A204.1 (cell line): Measurements from ENCODE around the gene SDCBP2.
"Not testable (repeated sequence)": the region's sequence is repeated elsewhere in the genome, so short reads cannot be mapped to it uniquely, and the experiment has no call there.

Experiments
- FAIRE-seq: peaks from 2 replicates; lab custom pipeline; 2012; peaks lifted over from hg19 to GRCh38; lab: Jason Lieb, UNC

SDCBP2 gene

DNA sequence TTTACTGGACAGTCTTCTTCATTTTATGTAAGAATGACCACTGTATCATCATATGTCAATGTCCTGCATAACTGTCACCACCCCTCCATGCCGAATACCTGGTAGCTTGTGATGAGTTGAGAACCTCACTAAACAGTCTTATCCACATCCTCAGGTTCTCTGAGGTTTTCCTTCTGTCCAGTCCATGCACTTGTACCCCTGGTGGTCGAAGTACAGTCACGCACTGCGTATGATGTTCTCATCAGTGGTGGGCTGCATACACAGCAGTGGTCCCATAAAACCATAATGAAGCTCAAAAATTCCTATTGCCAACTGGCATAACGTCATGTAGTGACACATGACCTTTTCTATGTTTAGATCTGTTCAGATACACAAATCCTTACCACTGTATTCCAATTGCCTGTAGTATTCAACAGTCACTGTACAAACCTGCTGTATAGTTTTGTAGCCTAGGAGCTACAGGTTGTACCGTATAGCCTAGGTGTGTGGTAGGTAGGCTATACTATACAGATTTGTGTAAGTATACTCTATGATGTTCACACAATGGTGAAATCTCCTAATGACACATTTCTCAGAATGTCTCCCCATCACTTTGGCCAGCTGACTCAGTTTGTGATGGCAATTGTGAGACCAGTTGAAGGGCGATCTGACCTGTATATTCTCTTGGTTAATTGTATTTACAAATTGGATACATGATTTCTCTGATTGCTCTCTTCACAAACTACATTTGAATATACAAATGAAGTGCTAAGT lies 31.3 kb upstream of the SDCBP2 start:
- FAIRE-seq, result no peak

DNA sequence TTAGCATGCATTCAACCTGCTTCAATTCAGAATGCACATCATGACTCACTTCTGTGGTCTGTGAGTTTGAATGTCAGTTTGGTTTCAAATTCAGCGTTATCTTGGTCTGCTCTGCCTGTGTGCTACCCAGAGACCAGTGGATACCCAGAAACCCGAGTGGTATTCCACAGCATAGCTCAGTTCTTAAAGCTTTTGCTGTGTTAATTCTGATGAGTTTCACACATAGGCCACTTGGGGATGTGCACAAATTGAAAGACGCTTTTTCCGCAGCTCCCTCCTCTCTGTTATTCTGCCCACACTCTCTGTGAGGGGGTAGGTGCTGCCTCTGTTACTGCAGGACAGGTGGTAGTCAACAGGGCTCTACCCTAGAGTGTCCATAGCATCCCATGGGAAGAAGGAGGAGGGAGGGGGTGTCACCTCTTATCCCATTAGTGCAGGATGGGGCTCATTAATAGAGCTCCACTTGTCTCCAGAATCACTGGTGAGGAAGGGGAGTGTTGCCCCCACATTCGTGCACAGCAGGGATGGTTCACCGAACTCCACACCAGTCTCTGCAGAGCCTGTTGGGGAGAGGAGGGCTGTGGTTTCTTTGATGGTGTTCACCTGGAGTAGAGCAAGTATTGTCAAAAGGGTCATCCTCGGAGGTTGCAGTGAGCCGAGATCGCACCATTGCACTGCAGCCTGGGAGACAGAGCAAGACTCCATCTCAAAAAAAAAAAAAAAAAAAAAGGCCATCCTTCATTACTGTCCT lies 29.2 kb upstream of the SDCBP2 start:
- no peak for FAIRE-seq

DNA sequence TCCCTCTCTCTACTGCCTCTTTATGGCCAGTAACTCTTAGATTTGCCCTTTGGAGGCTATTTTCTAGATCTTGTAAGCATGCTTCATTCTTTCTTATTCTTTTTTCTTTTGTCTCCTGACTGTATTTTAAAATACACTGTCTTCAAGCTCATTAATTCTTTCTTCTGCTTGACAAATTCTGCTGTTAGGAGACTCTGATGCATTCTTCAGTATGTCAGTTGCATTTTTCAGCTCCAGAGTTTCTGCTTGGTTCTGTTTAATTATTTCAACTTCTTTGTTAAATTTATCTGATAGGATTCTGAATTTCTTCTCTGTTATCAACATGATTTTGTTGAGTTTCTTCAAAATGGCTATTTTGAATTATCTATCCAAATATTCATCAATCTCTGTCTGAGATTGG lies 25.0 kb upstream of the SDCBP2 start:
- no peak for FAIRE-seq

DNA sequence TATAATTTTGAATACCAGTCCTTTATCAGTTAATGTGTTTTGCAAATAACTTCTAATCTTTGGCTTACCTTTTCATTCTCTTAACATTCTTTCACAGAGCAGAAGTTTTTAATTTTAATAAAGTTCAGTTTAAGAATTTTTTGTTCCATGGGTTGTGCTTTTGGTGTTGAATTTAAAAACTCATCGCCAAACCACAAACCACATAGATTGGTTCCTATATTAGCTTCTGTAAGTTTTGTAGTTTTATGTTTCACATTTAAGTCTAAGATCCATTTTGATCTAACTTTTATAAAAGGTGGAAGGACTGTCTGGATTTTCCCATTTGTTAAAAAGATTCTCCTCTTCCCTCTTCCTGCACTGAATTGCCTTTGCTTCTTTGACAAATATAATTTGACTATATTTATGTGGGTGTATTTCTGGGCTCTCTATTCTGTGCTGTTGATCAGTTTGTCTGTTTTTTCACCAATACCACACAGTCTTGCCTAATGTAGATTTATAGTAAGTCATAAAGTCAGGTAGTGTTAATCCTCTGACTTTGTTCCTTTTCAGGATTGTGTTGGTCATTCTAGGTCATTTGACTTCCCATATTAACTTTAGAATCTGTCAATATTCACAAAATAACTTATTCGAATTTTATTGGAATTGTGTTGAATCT lies 17.5 kb upstream of the SDCBP2 start:
- FAIRE-seq, result no peak

DNA sequence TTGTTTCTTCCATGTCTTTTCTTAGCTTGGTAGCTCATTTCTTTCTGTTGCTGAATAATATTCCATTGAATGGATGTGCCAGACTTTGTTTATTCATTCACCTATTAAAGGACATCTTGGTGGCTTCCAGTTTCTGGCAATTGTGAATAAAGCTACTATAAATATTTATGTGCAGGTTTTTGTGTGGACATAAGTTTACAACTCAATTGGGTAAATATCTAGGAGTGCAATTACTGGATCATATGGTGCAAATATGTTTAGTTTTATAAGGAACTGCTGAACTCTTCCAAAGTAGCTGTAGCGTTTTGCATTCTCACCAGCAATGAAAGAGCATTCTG lies 16.8 kb upstream of the SDCBP2 start:
- FAIRE-seq, result no peak

DNA sequence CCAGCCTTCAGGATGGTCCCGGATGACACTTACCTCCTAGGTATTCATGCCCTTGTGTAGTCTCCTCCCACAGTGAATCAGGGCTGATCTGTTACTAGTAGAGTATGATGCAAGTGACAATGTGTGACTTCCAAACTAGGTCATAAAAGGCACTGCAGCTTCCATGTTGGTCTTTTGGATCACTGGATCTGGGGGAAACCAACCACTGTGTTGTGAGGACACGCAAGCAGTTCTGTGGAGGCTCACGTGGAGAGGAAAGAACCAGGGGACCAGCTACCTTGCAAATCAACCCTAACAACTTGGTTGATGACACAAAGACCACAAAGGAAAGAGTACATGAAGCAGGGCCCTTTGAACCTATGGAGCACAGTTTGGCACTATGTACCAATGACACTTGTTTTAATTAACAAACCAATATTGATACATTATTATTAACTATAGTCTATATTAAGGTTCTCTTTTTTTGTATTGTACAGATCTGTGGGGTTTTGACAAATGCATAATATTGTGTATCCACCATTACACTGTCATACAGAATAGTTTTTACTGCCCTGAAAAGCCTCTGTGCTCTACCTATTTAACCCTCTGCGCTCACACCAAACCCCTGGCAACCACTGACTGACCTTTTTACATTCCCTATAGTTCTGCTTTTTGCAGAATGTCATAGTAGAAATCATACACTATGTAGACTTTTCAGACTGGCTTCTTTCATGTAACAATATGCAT lies 16.3 kb upstream of the SDCBP2 start:
- FAIRE-seq, result no peak

DNA sequence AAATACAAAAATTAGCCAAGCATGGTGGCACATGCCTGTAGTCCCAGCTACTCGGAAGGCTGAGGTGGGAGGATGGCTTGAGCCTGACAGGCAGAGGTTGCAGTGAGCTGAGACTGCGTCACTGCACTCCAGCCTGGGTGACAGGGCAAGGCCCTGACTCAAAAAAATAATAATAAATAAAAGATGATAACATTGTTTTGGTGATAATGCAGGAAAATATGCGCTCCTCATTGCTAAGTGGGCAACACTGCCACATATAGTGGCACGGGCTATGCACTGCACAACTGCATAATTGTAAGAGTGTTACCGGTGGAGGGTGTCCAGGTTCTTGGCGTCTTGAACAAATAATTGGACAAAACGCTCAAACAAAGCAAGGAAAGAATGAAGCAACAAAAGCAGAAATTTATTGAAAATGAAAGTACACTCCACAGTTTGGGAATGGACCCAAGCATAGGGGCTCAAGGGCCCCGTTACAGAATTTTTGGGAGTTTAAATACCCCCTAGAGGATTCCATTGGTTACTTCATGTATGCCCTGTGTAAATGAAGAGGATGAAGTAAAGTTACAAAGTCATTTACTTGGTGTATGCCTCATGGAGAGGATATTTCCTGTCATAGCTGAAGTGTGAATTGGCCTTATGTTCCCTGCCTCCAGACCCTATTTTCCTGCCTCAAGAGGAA lies 14.6 kb upstream of the SDCBP2 start:
- not testable (repeated sequence) for FAIRE-seq

DNA sequence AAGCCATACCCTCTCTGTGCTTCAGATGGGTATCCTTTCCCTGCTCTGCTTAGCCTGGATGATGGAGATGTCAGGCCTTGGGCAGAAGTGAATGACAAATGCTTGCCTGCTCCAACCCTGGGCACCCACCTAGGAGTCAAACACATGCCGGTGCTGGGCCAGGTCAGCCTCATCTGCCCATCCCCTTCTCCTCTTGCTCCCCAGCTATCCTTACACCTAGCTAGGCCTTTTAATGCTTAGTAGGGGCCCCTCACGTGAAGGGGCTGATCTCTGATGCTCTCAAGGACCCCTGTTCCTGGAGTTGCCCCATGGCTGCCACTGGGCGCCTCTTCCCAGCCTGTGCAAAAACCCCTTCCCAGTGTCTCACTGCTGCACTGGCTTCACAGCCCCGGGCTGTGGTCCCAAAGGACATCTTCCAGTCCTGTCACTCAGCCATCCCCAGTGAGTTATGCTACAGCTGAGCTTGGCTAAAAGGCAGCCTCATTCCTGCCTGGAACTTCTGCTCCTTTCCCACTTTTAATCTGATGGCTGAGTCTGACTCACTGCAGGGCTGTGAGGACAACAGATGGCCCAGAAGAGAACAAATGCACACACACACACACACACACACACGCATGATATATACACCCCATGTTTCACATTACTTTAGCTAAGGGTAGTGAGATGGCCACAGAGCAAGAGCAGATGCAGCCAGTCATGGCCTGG lies 12.8 kb upstream of the SDCBP2 start:
- FAIRE-seq, result no peak

DNA sequence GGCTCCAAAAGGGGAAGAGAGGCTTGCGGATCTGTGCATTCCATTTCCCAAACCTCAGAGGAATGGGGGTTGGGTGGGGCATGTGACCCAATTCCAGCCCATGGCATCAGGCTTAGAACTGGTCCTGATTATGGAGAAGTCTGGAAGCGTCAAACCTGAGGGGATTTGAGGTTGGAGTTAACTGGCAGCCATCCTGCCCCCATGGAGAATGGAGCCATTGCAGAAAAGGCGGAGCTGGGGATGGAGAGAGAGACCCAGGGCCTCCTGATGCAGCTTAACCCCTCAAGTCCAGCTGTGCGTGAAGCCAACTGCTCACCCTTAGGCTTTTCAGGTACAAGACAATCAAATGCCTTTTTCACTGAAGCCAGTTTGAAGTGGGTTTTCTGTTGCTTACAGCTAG lies 9.9 kb upstream of the SDCBP2 start:
- FAIRE-seq, result no peak

DNA sequence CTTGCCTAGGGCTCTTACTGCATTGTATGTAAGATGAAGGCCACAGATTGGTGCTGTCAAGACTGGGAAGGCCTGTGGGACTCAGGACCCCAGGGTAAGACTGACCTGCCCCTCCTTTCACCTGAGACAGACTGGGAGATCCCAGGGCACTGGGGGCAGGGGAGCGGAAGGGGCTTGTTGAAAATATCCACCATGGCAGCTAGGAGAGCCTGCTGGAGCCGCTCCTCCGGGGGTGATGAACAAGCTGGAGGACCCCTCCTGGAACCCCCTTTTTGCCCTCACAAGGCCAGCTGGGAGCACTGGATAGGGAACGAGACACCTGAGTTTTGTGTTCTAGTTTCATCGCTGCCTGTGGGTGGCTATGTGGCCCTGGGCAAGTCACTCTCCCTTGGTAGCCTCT lies 9.2 kb upstream of the SDCBP2 start:
- FAIRE-seq, result no peak

DNA sequence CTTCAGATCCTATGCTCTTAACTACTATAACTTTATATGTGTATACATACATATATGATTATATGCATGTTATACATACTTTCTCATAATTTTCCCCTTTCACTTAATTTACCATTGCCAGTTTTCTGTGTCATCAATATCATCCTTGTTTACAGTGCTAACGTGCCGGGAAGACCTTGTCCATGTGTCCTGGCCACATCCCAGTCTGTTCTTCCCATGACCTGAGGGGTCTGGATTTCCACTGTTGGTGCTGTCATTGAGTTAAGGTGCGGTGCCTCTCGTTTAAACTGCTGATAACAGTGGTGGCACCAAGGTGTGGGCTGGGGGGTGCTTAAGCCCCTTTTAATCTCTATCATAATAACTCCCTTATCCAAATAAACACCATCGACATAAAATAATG lies 8.5 kb upstream of the SDCBP2 start:
- FAIRE-seq, result no peak

DNA sequence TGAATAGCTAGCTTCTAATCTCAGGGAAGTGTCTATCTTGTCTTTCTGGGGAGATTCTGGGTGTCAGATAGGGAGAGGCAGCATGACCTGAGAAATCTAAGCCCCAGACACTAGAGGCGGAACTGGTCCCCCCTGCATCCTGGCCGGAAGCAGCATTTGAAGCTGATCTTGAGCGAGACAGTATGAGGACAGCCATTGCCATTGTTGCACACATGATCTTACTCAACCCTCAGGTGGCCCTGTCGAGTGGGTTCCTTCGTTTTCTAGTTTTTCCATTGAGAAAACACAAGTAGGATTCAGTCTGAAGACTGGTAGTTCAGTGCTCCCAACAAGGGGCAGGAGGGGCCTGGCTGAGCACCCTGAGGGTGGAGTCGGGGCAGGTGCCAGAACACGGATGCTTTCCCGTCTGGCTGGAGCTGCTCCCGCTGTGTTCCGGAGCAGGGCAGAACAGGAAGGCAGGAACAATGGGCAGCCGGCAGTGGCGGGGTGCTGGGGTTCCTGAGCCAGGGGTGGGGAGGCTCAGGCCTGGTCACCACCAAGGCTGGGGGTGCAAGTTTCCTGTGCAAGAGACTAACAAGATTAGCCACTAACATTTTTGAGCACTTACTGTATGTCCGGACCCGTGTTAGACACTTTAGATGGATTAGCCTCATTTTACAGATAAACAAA lies 7.9 kb upstream of the SDCBP2 start:
- no peak for FAIRE-seq

DNA sequence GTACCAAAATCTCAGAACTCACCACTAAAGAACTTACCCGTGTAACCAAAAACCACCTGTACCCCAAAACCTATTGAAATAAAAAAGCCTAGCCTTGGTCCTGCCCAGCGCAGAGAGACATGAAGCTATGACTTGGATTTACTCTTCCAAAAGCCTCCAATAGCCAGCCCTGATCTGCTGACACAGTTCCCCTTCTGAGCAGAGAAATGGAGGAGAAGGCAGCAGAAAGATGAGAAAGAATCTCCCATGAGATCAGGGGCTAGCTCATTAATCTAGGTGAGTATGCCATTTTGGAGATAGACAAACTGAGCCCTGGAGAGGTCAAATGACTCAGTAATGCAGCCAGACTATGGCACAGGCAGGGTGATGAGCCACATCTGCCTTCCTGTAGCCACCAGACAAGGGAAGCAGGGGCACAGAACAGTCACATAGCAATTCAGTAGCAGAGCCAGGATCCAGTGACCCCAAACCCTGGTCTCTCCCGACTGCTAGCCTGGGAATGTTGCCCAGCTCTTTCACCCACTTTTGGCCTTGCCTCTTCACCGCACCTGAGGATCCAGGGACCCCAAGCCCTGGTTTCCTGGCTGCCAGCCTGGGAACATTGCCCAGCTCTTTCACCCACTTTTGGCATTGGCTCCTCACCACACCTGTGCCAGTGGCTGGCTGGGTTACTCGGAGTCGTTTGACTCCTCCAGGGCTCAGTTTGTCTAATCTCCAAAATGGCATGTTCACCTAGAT lies 7.2 kb upstream of the SDCBP2 start:
- FAIRE-seq, result no peak

DNA sequence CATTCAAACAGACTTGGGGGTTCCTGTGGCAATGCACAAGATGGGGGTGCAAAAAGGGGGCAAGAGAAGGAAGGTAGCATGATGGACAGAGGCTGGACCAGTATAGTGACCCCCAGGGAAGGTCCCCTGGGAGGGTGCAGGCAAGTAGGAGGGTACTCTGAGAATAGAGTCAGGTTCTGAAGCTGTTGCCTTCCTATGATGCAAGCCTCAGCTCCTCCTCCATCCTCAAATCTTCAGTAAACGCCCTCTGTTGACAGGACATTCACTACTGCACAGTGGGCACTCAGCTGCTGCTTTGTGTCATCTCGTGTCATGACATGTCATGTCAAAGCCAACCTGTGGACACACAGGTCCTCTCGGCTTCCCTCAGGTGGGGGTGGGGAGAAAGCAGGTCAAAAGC lies 5.8 kb upstream of the SDCBP2 start:
- no peak for FAIRE-seq

DNA sequence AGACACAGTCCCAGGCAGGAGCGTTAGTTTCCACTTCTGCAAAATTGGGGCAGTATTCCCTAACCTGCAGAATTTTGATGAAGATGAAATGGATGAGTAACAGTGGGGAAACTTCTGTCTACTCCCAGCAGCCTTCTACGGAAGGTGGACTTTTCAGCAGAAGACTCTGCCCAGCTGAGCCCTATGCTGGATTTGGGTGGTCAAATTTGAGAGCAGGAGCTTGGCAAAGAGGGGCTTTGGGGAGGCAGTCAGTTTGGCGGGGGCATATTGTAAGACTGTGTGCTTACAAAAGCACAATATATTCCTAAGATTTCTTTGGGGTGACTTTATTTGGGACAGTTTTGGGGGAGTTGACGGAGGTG lies 5.4 kb upstream of the SDCBP2 start:
- no peak for FAIRE-seq

DNA sequence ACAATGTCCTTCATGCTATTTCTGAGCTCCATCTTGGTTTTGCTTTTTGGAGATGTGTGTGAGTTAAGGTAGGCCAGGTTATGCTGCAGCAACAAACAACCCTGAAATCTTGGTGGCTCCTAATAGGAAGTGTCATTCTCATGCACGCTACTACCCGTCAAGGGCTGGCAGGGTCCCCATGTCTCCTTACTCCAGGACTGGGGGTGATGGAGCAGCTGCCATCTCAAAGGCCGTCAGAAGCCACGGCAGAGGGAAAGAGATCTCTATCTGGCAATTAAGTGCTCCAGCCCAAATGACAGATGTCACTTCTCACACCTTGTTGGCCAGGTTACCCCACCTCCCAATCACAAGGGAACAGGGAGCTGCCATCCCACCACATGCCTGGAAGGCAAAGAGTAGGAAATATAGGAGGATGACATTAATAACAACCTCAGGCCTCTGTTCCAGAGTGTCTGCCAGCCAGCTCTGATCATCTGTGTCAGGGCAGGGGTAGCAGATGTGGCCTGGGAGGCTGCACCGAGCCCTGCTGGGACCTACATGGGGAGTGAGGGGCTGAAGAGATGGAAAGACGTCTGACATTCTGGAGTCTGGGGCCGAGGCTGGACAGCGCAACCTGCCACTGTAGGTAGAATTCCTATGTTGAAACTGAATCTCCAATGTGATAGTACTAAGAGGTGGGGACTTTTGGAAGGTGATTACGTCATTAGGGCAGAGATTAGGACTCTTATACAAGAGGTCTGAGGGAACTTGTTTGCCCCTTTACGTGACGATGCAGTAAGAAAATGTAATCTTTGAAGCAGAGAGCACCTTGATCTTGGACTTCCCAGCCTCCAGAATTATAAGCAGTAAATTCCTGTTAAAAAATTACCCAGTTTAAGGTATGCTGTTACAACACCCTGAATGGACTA lies 4.8 kb upstream of the SDCBP2 start:
- FAIRE-seq, result no peak

DNA sequence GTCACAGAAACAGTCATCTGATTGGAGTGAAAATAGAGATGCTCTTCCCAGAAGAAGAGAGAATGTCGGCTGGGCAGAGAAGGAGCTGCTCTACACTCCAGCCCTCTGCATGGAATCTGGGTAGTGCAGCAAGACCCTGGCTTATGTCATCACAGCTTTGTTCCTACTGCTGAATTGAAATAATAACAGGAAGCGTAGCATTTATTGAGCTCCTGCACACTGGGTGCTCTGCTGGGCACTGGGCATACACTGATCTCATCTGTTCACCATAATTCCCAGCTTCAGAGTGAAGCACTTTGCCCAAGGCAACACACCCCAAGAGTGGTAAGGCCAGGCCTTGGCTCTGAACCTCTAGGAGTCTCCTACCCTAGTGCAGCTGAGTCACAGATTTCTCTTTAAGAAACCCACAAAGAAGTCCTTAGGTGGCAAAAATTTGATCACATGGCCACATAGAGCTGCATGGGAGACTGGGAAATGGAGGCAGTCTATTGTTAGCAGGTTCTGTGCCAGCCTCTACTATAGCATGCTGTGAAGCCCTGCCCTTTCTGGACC lies 3.9 kb upstream of the SDCBP2 start:
- no peak for FAIRE-seq

DNA sequence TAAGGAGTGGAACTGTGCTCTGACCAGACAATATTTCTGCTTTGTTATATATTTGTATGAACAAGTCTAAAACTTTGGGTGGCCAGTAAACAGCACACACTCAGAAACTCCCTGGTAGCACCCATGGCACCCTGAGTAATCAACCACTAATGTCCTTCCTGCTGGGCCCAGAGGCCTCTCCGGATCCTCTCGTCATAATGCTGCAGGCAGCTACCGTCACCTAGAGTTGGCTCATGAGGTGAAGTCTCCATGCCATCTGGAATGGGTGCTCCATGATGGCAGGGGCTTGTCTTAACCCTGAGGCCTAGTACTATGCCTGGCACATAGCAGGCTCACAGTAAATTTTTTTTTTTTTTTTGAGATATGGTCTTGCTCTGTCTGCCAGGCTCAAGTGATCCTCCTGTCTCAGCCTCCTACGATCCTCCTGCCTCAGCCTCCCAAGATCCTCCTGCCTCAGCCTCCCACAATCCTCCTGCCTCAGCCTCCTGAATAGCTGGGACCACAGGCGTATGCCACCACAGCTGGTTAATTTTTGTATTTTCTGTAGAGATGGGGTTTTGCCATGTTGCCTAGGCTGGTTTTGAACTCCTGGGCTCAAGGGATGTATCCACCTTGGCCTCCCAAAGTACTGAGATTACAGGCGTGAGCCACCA lies 3.0 kb upstream of the SDCBP2 start:
- no peak for FAIRE-seq

DNA sequence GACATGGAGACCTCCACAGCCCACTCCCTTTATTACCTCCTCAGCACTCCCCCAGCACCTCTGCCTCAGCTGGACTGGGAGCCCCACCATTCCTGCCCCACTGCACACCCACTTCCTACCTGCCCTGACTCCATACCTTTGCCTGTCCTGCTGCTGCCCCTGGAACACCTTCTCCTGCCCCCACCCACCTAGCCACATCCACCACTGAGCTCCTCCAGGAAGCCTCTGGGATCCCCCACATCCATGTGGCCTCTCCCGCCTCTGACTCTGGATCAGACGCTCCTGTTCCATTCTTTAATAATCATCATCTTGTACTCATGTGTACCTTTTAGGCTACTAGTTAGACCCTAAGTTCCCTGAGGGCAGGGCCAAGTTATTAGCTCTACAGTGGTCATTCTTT lies 2.2 kb upstream of the SDCBP2 start:
- no peak for FAIRE-seq
